GDM1 (cell line): ENCODE measurements around the gene WNT9B.
A peak's percentile ranks its signal among the peaks of the same experiment; 100 is the strongest.
"Not testable (repeated sequence)": the region's sequence is repeated elsewhere in the genome, so short reads cannot be mapped to it uniquely, and the experiment has no call there.

ENCODE experiments used
- DNase-seq: peaks from one replicate; lab custom pipeline; 2025; lab: John Stamatoyannopoulos, UW

The WNT9B gene

GRCh38 chr17:46822388-46822921 lies 28.9 kb upstream of the WNT9B start:
- DNase-seq = peak; percentile 36

- no peak for DNase-seq
Observed at GRCh38 chr17:46823657-46824056, 27.7 kb upstream of the WNT9B start.

- DNase-seq = no peak
Observed at GRCh38 chr17:46826116-46826515, 25.3 kb upstream of the WNT9B start.

- DNase-seq = no peak
Observed at GRCh38 chr17:46827274-46827673, 24.1 kb upstream of the WNT9B start.

GRCh38 chr17:46831573-46832330 lies 19.6 kb upstream of the WNT9B start:
- DNase-seq = no peak

DNA sequence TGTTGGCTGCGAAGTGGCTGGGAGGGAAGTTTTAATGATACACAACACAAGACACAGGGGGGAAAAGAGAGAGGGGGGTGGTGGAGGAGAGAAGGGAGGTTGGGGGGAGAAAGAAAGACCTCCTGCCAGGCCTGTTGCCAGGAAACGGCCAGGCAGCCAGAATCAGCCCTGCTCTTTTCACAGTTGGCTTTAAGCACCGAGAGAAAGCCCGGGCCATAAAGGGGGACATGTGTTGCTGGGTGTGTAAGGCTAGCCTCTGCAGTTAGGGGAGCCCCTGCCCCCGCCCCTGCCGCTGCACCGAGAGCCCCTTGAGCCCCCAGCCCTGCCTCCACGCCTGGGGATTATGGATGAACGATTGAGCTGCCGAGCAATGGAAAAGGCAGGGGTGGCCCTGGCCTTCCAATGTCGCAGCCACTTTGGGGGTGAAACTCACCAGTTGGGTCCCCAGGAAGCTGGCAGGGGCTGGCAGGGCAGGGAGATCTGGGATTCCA lies 19.0 kb upstream of the WNT9B start:
- DNase-seq = no peak

DNA sequence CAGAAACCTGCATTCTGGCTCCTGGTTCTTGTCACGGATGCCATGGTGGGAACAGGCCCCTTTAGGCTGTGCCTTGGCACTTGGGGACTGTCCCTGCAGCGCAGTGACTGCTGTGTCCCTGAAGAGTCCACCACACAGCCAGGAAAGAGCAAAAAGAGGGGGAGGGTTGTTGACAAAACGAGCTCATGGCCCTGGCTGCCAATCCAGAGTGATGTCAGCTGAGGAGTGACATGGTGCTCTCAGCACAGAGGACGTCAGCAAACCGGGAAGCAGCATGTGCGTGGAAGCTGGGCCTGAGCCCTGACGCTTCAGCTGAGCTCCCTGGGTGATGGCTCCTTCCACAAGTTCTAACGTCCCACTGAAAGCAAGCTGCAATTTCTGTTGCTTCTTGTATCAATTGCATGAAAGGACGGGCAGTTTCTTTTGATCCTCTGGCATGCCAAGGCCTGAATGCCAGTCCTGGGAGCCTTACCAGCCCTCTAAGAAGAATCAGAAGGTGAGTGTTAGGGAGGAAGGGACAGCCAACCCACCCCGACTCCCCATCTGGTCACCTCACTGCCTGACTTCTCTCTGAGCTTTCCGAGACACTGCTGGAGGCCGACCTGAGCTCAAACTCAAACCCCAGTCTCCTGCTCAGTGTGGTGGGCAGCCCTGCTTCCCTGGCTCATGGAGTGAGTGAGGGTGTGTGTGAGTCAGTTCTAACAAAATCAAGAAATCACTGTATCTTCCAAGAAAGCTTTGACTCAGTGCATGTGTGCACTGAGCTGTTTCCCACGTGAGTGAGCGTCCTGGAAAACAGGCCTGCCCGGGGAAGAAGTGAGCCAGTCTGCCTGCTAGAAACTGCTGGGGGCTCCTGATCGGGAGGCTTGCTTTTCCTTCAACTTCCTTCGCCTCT lies 18.2 kb upstream of the WNT9B start:
- DNase-seq = no peak

DNA sequence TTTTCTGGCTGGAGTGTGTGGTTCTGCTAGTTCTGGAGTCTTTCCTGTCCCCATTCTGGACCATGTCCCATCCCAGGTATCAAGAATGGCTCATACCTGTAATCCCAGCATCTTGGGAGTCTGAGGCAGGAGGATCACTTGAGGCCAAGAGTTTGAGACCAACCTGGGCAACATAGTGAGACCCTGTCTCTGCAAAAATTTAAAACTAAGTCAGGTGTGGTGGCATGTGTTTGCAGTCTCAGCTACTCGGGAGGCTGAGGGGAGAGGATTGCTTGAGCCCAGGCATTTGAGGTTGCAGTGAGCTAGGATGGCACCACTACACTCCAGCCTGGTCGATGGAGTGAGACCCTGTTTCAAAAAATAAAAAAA lies 17.6 kb upstream of the WNT9B start:
- DNase-seq = no peak

- no peak for DNase-seq
Observed at GRCh38 chr17:46834846-46835245, 16.5 kb upstream of the WNT9B start.

GRCh38 chr17:46836500-46836899 lies 14.9 kb upstream of the WNT9B start:
- DNase-seq = no peak

GRCh38 chr17:46837521-46837920 lies 13.9 kb upstream of the WNT9B start:
- DNase-seq = no peak

DNA sequence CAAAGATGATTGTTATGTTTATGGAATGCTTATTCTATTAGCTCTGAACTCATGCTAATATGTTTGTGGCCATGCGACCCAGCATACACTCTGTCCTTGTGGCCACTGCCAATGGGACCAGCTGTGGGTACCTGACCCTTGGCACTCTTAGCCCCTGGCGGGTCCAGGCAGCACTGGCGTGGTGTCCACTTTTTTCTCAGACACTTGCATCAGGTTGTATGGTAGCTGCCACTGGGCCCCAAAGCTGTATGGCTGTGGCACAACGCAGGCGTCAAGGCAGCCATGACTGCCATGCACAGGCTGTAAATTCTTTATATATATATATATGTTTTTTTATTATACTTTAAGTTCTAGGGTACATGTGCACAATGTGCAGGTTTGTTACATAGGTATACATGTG lies 12.2 kb upstream of the WNT9B start:
- DNase-seq = no peak

GRCh38 chr17:46840596-46840995 lies 10.8 kb upstream of the WNT9B start:
- not testable (repeated sequence) for DNase-seq

DNA sequence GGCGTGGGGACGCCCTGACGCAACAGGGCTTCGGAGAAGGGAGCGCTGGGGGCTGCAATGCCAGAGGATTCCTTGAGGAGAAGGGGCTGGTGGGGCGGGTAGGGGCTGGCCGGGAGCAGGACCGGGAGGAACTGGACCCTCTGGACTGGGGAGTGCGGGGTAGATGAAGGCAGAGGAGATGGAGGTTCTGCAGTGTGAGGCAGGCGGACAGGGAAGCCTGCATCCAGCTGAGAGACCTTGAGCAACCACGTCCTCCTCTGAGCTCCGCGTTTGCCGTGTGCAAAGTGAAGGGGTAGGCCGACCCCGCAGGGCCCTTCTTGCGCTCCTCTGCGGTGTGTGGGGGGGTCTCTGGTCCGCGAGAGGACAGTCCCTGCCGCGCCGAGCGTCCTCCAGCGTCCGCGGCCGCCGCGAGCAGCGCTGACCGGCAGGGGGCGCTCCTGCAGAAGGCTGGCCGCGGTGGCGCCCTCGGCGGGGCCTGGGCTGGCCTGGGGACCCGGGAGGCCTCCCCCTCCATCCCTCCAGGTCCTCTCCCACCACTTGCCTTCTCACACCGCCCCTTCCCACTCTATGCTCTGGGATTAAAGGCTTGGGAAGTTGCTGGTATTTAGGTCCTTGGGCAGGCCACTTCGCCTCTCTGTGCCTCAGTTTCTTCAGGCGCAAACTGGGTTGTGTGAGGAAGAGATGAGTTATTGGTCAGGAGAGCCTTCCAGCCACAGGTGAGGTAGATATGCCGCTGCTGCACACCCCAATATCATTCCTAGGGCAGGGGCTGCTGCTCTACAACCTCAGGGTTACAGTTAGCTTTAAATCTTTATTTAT lies 9.6 kb upstream of the WNT9B start:
- DNase-seq = no peak

DNA sequence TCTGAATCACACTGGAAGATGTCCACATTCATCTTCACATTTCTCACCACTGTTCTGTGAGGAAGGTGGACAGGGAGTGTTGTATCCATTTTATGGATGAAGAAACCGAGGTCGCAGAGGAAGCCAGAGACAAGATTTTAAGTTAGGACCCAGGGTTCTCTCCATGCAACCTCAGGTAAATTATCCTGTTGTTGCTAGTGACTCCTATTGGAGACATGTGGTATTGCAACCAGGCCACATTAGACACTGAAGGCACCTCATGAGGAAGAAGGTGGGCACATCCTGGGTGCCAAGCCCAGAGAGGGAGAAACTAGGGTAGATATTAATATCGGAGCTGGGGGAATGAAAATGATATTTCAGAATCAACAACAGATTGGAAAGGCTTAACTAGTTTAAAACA lies 8.5 kb upstream of the WNT9B start:
- DNase-seq = no peak

DNA sequence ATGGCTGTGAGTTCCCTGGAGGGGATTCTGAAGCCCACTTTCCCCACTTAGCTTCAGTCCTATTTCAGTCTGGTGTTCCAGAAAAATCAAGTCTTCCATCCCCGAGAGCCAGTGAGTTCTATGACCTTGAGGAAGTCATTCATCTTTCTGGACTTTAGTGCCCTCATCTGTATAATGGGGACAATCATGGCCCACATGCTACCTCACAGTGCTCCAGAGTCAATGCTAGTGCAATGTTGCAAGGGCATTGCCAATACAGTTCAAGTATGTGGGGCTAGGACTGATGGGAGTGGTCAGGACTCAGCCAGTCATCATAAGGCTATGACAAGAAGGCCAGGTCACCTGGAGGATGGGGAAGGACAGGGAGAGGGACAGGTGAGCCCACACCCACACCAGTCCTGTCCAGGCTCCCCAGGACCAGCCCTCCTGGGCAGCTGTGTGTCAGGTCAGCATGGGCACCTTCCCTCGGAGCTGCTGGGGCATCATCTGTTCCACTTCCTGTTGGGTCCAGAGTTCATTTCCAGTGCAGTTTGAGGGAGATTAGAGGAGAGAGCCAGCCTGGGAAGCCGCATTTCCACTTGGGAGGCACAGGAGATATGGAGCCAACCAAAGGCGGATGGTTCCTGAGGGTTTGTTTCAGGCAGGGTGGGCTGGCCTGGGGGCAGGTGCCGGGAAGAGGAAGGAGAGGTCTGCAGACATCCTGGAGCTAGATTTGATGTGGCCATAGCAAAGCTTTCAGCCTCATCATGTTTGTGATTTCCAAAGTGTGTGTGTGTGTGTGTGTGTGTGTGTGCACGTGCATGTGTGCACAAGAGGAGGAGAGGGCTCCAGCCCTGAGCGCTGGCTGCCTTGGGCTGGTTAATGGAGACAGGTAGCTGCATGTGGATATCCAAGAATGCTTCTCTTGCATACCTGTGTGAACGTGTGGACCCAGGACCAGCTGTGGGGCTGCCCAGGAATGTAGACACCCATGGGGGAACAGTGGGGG lies 3.9 kb upstream of the WNT9B start:
- DNase-seq = no peak

DNA sequence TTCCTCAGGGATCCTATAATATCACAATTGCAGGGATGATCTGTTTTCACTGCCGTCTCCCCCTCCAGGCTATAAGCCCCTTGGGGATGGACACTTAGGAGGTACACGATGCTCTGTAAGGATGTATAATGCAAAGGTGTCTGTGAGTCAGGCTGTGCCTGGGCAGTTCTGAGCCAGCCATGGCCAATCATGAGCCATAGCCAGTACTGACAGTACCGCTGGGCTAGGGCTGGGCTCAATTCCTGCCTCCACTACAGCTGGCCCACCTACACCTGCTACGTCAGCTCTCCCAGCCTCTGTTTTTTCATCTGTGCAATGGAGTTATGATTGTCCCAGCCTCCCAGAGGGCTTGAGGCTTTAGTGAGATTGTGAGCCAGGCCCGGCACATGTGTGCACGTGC lies 2.8 kb upstream of the WNT9B start:
- DNase-seq = no peak

- DNase-seq = no peak
Observed at GRCh38 chr17:46850688-46851028, 725 bp upstream of the WNT9B start.

DNA sequence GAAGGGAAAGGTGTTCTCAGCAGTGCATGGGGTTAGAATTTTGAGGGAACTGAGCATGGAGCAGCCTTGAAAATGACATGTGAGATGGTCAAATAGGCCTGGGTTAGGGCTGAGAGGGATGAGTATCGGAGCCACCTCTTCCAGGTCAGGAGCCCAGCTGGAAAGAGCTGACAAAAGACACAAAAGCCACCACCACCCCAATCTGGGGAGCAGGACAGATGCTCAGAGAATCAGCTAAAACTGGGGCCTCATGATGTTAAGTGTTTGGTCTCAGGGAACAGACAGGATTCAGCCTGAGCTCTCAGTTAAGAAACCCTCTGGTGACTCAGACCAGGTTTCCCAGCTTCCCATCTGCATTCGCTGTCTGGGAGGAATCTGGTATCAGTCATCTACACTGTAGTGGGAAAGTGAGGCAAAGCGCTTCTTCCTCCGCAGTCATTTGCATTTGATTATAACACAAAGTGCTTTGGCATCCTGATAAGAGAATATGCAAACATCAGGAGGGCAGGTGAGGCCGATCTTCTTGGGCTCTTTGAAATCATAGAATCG lies 2.6 kb downstream of the WNT9B start:
- no peak for DNase-seq

DNA sequence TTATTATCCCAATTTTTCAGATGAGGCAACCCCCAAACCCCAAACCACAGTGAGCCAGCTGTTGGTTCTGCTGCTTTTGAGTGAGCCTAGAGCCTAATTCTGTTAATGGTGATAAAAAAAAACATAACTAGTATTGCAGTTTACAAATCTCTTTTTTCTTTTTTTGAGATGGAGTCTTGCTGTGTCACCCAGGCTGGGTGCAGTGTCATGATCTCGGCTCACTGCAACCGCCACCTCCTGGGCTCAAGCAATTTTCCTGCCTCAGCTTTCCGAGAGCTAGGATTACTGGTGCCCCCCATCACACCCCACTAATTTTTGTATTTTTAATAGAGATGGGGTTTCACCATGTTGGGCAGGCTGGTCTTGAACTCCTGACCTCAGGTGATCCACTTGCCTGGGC lies 3.1 kb downstream of the WNT9B start:
- no peak for DNase-seq

DNA sequence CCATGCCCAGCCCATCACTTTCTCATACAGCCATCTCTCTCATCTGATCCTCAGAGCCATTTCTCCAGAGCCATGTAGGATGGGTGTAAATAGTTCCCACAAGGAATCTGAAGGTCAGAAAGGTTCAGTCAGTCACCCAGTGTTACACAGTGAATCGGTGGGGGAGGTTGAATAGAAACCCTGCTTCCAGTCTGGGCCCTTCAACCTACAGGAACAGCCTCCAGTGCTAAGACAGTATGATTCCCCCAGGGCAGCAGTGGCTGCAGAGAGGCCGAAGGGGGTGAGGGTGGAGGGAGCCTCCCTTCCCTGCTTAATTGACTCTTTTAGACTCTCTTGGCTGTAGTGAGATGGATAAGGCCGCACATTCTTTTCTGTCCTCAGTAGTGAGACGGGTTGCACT lies 3.6 kb downstream of the WNT9B start:
- no peak for DNase-seq
